H1 (cell line): ENCODE data around the gene DLGAP3. TPM values are rescaled to one million over a fixed set of nuclear protein-coding genes. Genes with fewer than 3 reads are reported as not detected.

Experiments used
- CTCF ChIA-PET: fragments of 300-600 bp; sonication (Branson Sonifier 250); formaldehyde crosslinking; loops from one replicate; lab custom pipeline; 2021; ENCODE audit not compliant: partially characterized antibody; lab: Charles Lee
- POLR2A ChIA-PET: fragments of 300-600 bp; sonication (Branson Sonifier 250); formaldehyde crosslinking; loops from one replicate; lab custom pipeline; 2021; ENCODE audit warnings: inconsistent platforms; ENCODE audit not compliant: partially characterized antibody; lab: Charles Lee
- DNase-seq, 2 experiments: peaks; one replicate each; pipeline versions ENCODE4 v3.0.0 to v3.0.0-alpha.2; 2010 to 2022; ENCODE audit warnings: low spot score in 2 of 2, low read depth in 1 of 2, mixed read lengths in 1 of 2
- FAIRE-seq: peaks from 2 replicates; lab custom pipeline; 2011; peaks lifted over from hg19 to GRCh38; lab: Jason Lieb, UNC
- H2AFZ ChIP-seq: 2 replicates; pipeline ENCODE4 v1.8.1; 2012; ENCODE audit warnings: low read length, inconsistent platforms
- H2AK5ac ChIP-seq: 2 replicates; pipeline ENCODE4 v1.6.1; 2013; ENCODE audit warnings: low read depth, low read length
- H2BK120ac ChIP-seq: replicated peaks from 2 replicates; pipeline ENCODE3; 2013; ENCODE audit warnings: low read depth, low read length, inconsistent platforms
- H2BK12ac ChIP-seq: 2 replicates; pipeline ENCODE4 v1.6.1; 2013; ENCODE audit warnings: low read depth, low read length
- H2BK15ac ChIP-seq: 2 replicates; pipeline ENCODE4 v1.6.1; 2013; ENCODE audit warnings: low read length
- H2BK20ac ChIP-seq: 2 replicates; pipeline ENCODE4 v1.6.1; 2013; ENCODE audit warnings: low read length
- H2BK5ac ChIP-seq: 2 replicates; pipeline ENCODE4 v1.6.1; 2013; ENCODE audit warnings: low read depth, low read length
- H3K14ac ChIP-seq: 2 replicates; pipeline ENCODE4 v1.6.1; 2013; ENCODE audit warnings: inconsistent platforms; ENCODE audit not compliant: insufficient read length
- H3K18ac ChIP-seq: 2 replicates; pipeline ENCODE4 v1.6.1; 2013; ENCODE audit warnings: low read length; ENCODE audit errors: extremely low read depth
- H3K23ac ChIP-seq: 2 replicates; pipeline ENCODE4 v1.6.1; 2013; ENCODE audit warnings: inconsistent platforms; ENCODE audit not compliant: insufficient read length
- H3K23me2 ChIP-seq: 2 replicates; pipeline ENCODE4 v1.6.1; 2013; ENCODE audit warnings: low read depth, low read length
- H3K27ac ChIP-seq: 2 replicates; pipeline ENCODE4 v1.6.1; 2011; ENCODE audit warnings: low read depth, low read length, inconsistent platforms
- H3K27me3 ChIP-seq, 4 experiments: replicated peaks in 1 of 4; 1 replicate in 1 of 4; 2 replicates in 3 of 4; pipeline versions ENCODE4 v1.6.1 to v1.8.1; 2011 to 2013; ENCODE audit warnings: low read length in 3 of 4, mild to moderate bottlenecking in 3 of 4, inconsistent platforms in 2 of 4, mixed read lengths in 2 of 4, moderate library complexity in 1 of 4; ENCODE audit not compliant: control insufficient read depth in 3 of 4, insufficient read depth in 3 of 4; ENCODE audit errors: extremely low read depth in 1 of 4
- H3K36me3 ChIP-seq, 4 experiments: 2 replicates each; pipeline versions ENCODE4 v1.6.1 to v1.8.1; 2011 to 2013; ENCODE audit warnings: mild to moderate bottlenecking in 4 of 4, low read length in 3 of 4, moderate library complexity in 2 of 4, control low read depth in 1 of 4, inconsistent platforms in 1 of 4; ENCODE audit not compliant: insufficient read depth in 4 of 4, control insufficient read depth in 2 of 4
- H3K4ac ChIP-seq: replicated peaks from 2 replicates; pipeline ENCODE3; 2013; ENCODE audit warnings: low read length, low read depth, mixed read lengths, inconsistent platforms; ENCODE audit not compliant: insufficient read length
- H3K4me1 ChIP-seq, 4 experiments: replicated peaks in 1 of 4; 1 replicate in 1 of 4; 2 replicates in 3 of 4; pipeline versions ENCODE4 v1.6.1 to v1.8.1; 2011 to 2013; ENCODE audit warnings: low read length in 3 of 4, inconsistent platforms in 2 of 4, mixed read lengths in 1 of 4; ENCODE audit not compliant: insufficient read depth in 4 of 4, control insufficient read depth in 3 of 4
- H3K4me2 ChIP-seq, 2 experiments: 2 replicates each; pipeline versions ENCODE4 v1.6.1 to v1.8.1; 2011 to 2013; ENCODE audit warnings: low read depth in 2 of 2, low read length in 2 of 2, control low read depth in 1 of 2, inconsistent platforms in 1 of 2, mild to moderate bottlenecking in 1 of 2; ENCODE audit not compliant: insufficient read depth in 1 of 2
- H3K4me3 ChIP-seq, 4 experiments: fragments of 200-600, 300-600 bp in 1 of 4; sonication (generic), shearing (Covaris generic), sonication (Bioruptor Twin) in 1 of 4; 2 replicates each; pipeline versions ENCODE4 v1.5.1 to v1.8.1; 2011 to 2016; ENCODE audit warnings: low read length in 4 of 4, low read depth in 3 of 4, control low read depth in 2 of 4, inconsistent platforms in 2 of 4, mild to moderate bottlenecking in 2 of 4, mixed read lengths in 1 of 4, moderate library complexity in 1 of 4; ENCODE audit not compliant: insufficient read depth in 2 of 4; ENCODE audit errors: extremely low read depth in 1 of 4
- H3K56ac ChIP-seq: replicated peaks from 2 replicates; pipeline ENCODE3; 2013; ENCODE audit warnings: low read depth, mild to moderate bottlenecking, mixed read lengths, low read length, inconsistent platforms; ENCODE audit not compliant: insufficient read length
- H3K79me1 ChIP-seq: 2 replicates; pipeline ENCODE4 v1.6.1; 2013; ENCODE audit warnings: low read depth, low read length, control low read depth
- H3K79me2 ChIP-seq, 2 experiments: 2 replicates each; pipeline versions ENCODE4 v1.6.1 to v1.8.1; 2012 to 2013; ENCODE audit warnings: low read length in 2 of 2, mild to moderate bottlenecking in 2 of 2, inconsistent platforms in 1 of 2; ENCODE audit not compliant: insufficient read depth in 2 of 2, control insufficient read depth in 1 of 2
- H3K9ac ChIP-seq, 4 experiments: replicated peaks in 1 of 4; 1 replicate in 1 of 4; 2 replicates in 3 of 4; pipeline versions ENCODE4 v1.6.1 to v1.8.1; 2011 to 2013; ENCODE audit warnings: low read depth in 3 of 4, low read length in 3 of 4, control low read depth in 2 of 4, mild to moderate bottlenecking in 2 of 4, moderate library complexity in 2 of 4, inconsistent platforms in 1 of 4; ENCODE audit errors: extremely low read depth in 1 of 4
- H3K9me3 ChIP-seq, 2 experiments: 2 replicates each; pipeline versions ENCODE4 v1.6.1 to v1.8.1; 2012 to 2013; ENCODE audit warnings: mild to moderate bottlenecking in 2 of 2, moderate library complexity in 2 of 2, control low read depth in 1 of 2, inconsistent platforms in 1 of 2, low read depth in 1 of 2, low read length in 1 of 2, mixed read lengths in 1 of 2; ENCODE audit not compliant: insufficient read depth in 2 of 2
- H4K20me1 ChIP-seq, 2 experiments: replicated peaks in 1 of 2; 2 replicates each; pipeline versions ENCODE3 to v1.8.1; 2011 to 2013; ENCODE audit warnings: inconsistent platforms in 2 of 2, low read length in 2 of 2, mild to moderate bottlenecking in 1 of 2; ENCODE audit not compliant: insufficient read depth in 2 of 2, control insufficient read depth in 1 of 2
- H4K5ac ChIP-seq: 2 replicates; pipeline ENCODE4 v1.6.1; 2013; ENCODE audit warnings: low read length, low read depth, mixed read lengths, inconsistent platforms; ENCODE audit not compliant: insufficient read length
- H4K8ac ChIP-seq: 2 replicates; pipeline ENCODE4 v1.8.0; 2013; ENCODE audit warnings: mild to moderate bottlenecking, moderate library complexity, low read length, inconsistent platforms; ENCODE audit not compliant: insufficient read depth; ENCODE audit errors: extremely low read depth
- H4K91ac ChIP-seq: replicated peaks from 2 replicates; pipeline ENCODE3; 2013; ENCODE audit warnings: low read length, mixed read lengths, inconsistent platforms; ENCODE audit not compliant: insufficient read length
- BCL11A ChIP-seq, 2 experiments: IDR thresholded peaks; one replicate each; pipeline ENCODE4 v1.6.1; 2011; ENCODE audit warnings: low read depth in 2 of 2, low read length in 2 of 2, mild to moderate bottlenecking in 2 of 2
- CHD1 ChIP-seq: IDR thresholded peaks from 2 replicates; pipeline ENCODE4 v1.6.1; 2012; ENCODE audit warnings: low read depth, low read length, improper control_type of control experiment
- CTBP2 ChIP-seq: IDR thresholded peaks from 2 replicates; pipeline ENCODE4 v1.7.0; 2011; ENCODE audit warnings: borderline replicate concordance, mild to moderate bottlenecking, moderate library complexity, mixed read lengths, low read length; ENCODE audit not compliant: insufficient read depth, insufficient read length
- KDM1A ChIP-seq: fragments of 200-600, 300-600 bp; sonication (generic); IDR thresholded peaks from 2 replicates; pipeline ENCODE4 v1.7.1; 2016; ENCODE audit warnings: mild to moderate bottlenecking, low read length, borderline replicate concordance
- KDM4A ChIP-seq: IDR thresholded peaks from one replicate; pipeline ENCODE4 v1.7.1; 2012; ENCODE audit warnings: low read depth, mild to moderate bottlenecking, moderate library complexity, low read length, inconsistent platforms; ENCODE audit not compliant: severe bottlenecking
- KDM5A ChIP-seq: fragments of 200-600 bp; IDR thresholded peaks from 2 replicates; pipeline ENCODE4 v1.7.1; 2012; ENCODE audit warnings: mild to moderate bottlenecking, low read length, inconsistent platforms, mixed read lengths
- NANOG ChIP-seq: IDR thresholded peaks from 2 replicates; pipeline ENCODE4 v1.6.1; 2011; ENCODE audit warnings: low read length, low read depth, mild to moderate bottlenecking, inconsistent platforms; ENCODE audit not compliant: insufficient read depth, poor library complexity, severe bottlenecking
- RBBP5 ChIP-seq: IDR thresholded peaks from 2 replicates; pipeline ENCODE4 v1.7.1; 2012; ENCODE audit warnings: low read depth, mild to moderate bottlenecking, inconsistent platforms, low read length, moderate library complexity, borderline replicate concordance
- SP4 ChIP-seq: IDR thresholded peaks from 2 replicates; pipeline ENCODE4 v1.6.1; 2012; ENCODE audit warnings: low read length, inconsistent platforms
- SUZ12 ChIP-seq: fragments of 200-600 bp; sonication (generic); IDR thresholded peaks from 2 replicates; pipeline ENCODE4 v1.6.1; 2012; ENCODE audit warnings: mild to moderate bottlenecking, inconsistent platforms, low read length, moderate library complexity, mixed read lengths
- TCF12 ChIP-seq: IDR thresholded peaks from 2 replicates; pipeline ENCODE4 v1.6.1; 2011; ENCODE audit warnings: low read depth, mild to moderate bottlenecking, low read length
- TEAD4 ChIP-seq: IDR thresholded peaks from 2 replicates; pipeline ENCODE4 v1.6.1; 2012; ENCODE audit warnings: low read depth, low read length, inconsistent platforms, mixed read lengths
- WGBS, 2 experiments: shearing (Covaris generic) in 1 of 2; methylation state at CpG; one replicate each; pipeline versions ENCODE4 v1.1.6 to v1.1.7; 2013 to 2015; ENCODE audit warnings: low lambda C conversion rate in 2 of 2, mixed read lengths in 2 of 2, inconsistent platforms in 1 of 2, low coverage in 1 of 2, missing lambda C conversion rate in 1 of 2; ENCODE audit not compliant: insufficient replicate concordance in 2 of 2, insufficient coverage in 1 of 2, insufficient read length in 1 of 2; ENCODE audit errors: extremely low coverage in 1 of 2, missing lambda C conversion rate in 1 of 2; 5-methylcytosine and 5-hydroxymethylcytosine counted together
- polyA plus RNA-seq, 7 experiments: library from polyadenylated mRNA; depleted of rRNA in 3 of 7; stranded (reverse) in 5 of 7; unstranded in 2 of 7; fragments of >200 nt in 5 of 7; fragments of 200-250 nt in 2 of 7; gene quantifications; 1 replicate in 5 of 7; 2 replicates in 1 of 7; 4 replicates in 1 of 7; pipeline versions ENCODE4 v1.2.1 to v1.2.3, GENCODE V29; 2011 to 2013; ENCODE audit warnings: missing spikeins in 2 of 7, mixed read lengths in 2 of 7
- total RNA-seq: library from RNA; stranded (reverse); fragmentation: NEBNext Ultra II Directional; extraction: Animal tissue kit (Norgen Biotek cat#: 25700); gene quantifications from 2 replicates; pipeline ENCODE4 v1.2.1, GENCODE V29; 2021
- TF ChIP-seq, protein P1 (sequence below): IDR thresholded peaks from 2 replicates; pipeline ENCODE4 v1.6.1; 2012; ENCODE audit warnings: inconsistent platforms
- TF ChIP-seq, protein P2 (sequence below): IDR thresholded peaks from 2 replicates; pipeline ENCODE4 v1.6.1; 2011; ENCODE audit warnings: low read depth, mild to moderate bottlenecking, low read length; ENCODE audit not compliant: insufficient read depth

The DLGAP3 gene
- total and polyA plus RNA-seq, 2 of the 8 experiments (the other 6 are each of a cell fraction or from before 2014, with no cell fraction given) = 3.8 to 13.2 TPM

DNA sequence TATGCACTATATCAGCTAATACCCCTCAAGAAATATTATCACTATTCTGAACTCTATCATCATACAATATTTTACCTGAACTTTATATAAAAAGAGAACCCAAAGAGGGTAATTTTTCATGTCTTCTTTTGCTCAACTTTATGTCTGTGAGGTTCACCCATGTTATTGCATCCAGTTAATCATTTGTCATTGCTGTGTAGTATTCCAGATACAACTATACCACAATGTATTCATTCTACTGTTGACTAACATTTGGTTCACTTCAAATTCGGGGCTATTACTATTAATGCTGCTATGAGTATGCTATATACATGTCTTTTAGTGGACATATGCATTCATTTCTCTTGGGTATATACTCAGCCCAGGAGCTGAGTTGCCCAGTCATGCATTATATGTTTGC is 21.0 kb upstream of the DLGAP3 start:
- DNase-seq (no peak), FAIRE-seq (no peak)
- Histone ChIP-seq H3K4ac (no peak overlapping the region), H3K23me2 (no peaks in the 10 kb centered on the region), H4K91ac (no peak overlapping the region), H3K14ac (no peak overlapping the region), H3K27me3 (no peaks in the 10 kb centered on the region), H3K27ac (no peak overlapping the region), H2BK120ac (no peak overlapping the region), H3K9ac (no peak overlapping the region), H3K79me2 (no peaks in the 10 kb centered on the region), H2AFZ (no peak overlapping the region), H4K20me1 (no peaks in the 10 kb centered on the region), H3K4me2 (no peak overlapping the region), H3K4me1 (no peaks in the 10 kb centered on the region), H2AK5ac (no peak overlapping the region), H2BK20ac (no peak overlapping the region), H2BK5ac (no peak overlapping the region), H3K36me3 (no peaks in the 10 kb centered on the region), H3K18ac (no peak overlapping the region), H3K4me3 (no peak overlapping the region), H3K56ac (no peak overlapping the region), H3K9me3 (peaks cover 3 to 11% of the 10 kb centered on the region in 2 experiments; a peak in 2 of 4 replicates), H2BK15ac (no peak overlapping the region), H4K8ac (no peak overlapping the region), H3K79me1 (no peaks in the 10 kb centered on the region), H2BK12ac (no peak overlapping the region), H4K5ac (no peak overlapping the region), H3K23ac (no peak overlapping the region)
- no peak for TF ChIP-seq SP4
- no peak for TF ChIP-seq TEAD4
- TF ChIP-seq TCF12 = no peak
- no peak for TF ChIP-seq BCL11A (IDR thresholded peaks at IDR 0.05; ENCODE audit: low read depth in 2 of 2, low read length in 2 of 2)
- TF ChIP-seq NANOG = no peak
- TF ChIP-seq CTBP2 = no peak
- TF ChIP-seq, protein P1, sequence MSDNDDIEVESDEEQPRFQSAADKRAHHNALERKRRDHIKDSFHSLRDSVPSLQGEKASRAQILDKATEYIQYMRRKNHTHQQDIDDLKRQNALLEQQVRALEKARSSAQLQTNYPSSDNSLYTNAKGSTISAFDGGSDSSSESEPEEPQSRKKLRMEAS = no peak
- no peak for TF ChIP-seq KDM4A
- TF ChIP-seq KDM1A = no peak
- TF ChIP-seq, protein P2, sequence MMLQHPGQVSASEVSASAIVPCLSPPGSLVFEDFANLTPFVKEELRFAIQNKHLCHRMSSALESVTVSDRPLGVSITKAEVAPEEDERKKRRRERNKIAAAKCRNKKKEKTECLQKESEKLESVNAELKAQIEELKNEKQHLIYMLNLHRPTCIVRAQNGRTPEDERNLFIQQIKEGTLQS = no peak
- no peak for TF ChIP-seq RBBP5
- no peak for TF ChIP-seq CHD1
- TF ChIP-seq SUZ12 = no peak
- TF ChIP-seq KDM5A = no peak
- ChIA-PET POLR2A (no interaction called here), CTCF (no interaction called here)
- 71% methylated on average over 1 of the region's 1 CpG; no CpG with 5 or more reads in 1 of the 2 experiments for WGBS, 2 experiments
